Omental fat pad (tissue), 4 donors: ENCODE results near the gene CYTL1. TPM values are rescaled to one million over a fixed set of nuclear protein-coding genes. Genes with fewer than 3 reads are reported as not detected.

Source experiments
- ATAC-seq: fragments of 150-250 bp; one replicate; pipeline ENCODE4 v1.9.1; 2016; ENCODE audit warnings: mild to moderate bottlenecking, moderate library complexity; ENCODE audit not compliant: low FRiP score
- DNase-seq: peaks from one replicate; pipeline ENCODE4 v3.0.0-alpha.2; 2019; ENCODE audit warnings: low spot score
- total RNA-seq, 4 donors: library from RNA; depleted of rRNA; stranded (reverse); fragments of >200 nt; gene quantifications; one replicate each; pipeline ENCODE4 v1.1.0, GENCODE V29; 2016
- TF ChIP-seq, protein P1 (sequence below), 3 donors: fragments of 450-650 bp; IDR thresholded peaks; one replicate each; pipeline ENCODE4 v1.5.1; 2016 to 2017; ENCODE audit warnings: antibody characterized with exemption in 3 of 3, mild to moderate bottlenecking in 3 of 3, moderate library complexity in 2 of 3

The CYTL1 gene
- total RNA-seq, 4 donors from 2014 or later, result 0.46 to 1.1 (median 1.1) TPM; not detected in 1

DNA sequence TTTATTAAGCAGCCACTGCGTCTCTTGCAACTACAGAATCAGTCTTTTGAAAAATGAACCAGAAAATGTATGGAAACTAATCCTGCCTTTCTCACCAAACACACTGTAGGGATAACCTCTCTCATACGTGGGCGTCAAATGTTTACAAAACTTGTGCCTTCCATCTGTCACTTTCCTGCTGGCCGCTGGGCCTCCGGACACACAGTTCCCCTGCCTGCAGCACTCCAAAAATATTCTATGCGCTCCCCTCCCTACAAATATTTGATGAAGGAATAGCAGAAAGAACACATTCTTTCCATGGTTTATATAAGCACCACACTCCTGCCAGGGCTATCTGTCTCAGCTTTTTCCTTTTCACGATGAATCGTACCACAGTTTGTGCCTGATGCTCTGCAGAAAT, 14.9 kb upstream of the CYTL1 start:
- ATAC-seq (no peak), DNase-seq (no peak)
- TF ChIP-seq, protein P1, sequence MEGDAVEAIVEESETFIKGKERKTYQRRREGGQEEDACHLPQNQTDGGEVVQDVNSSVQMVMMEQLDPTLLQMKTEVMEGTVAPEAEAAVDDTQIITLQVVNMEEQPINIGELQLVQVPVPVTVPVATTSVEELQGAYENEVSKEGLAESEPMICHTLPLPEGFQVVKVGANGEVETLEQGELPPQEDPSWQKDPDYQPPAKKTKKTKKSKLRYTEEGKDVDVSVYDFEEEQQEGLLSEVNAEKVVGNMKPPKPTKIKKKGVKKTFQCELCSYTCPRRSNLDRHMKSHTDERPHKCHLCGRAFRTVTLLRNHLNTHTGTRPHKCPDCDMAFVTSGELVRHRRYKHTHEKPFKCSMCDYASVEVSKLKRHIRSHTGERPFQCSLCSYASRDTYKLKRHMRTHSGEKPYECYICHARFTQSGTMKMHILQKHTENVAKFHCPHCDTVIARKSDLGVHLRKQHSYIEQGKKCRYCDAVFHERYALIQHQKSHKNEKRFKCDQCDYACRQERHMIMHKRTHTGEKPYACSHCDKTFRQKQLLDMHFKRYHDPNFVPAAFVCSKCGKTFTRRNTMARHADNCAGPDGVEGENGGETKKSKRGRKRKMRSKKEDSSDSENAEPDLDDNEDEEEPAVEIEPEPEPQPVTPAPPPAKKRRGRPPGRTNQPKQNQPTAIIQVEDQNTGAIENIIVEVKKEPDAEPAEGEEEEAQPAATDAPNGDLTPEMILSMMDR (IDR thresholded peaks at IDR 0.05), result no peak

DNA sequence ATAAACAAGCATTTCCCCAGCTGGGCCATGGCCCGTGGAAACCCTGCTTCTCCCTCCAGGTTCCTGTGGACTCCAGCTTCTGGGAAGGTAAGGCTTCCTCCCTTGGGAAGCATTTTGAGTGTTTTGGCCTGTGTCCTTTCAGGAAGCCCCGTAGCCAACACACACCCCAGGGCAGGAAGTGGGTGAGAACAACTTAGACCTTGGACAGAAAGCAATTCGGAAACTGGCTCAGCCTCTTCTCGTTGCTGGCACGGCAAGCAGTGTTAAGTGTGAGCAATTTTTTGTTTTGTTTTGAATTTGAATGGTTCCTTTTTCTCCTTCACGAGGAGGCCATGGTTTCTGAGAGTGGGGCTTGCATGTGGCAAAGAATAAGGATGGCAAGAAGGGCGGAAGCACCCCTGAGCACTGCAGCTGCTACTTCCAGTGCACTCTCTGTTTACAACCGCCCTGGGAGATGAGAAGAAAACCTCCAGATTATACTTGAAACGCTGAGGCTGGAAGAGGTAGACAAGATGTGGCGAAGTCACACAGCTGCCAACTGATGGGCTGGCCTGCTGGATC, 14.1 kb upstream of the CYTL1 start:
- TF ChIP-seq, protein P1 (IDR thresholded peaks at IDR 0.05), result no peak
- DNase-seq, result no peak

DNA sequence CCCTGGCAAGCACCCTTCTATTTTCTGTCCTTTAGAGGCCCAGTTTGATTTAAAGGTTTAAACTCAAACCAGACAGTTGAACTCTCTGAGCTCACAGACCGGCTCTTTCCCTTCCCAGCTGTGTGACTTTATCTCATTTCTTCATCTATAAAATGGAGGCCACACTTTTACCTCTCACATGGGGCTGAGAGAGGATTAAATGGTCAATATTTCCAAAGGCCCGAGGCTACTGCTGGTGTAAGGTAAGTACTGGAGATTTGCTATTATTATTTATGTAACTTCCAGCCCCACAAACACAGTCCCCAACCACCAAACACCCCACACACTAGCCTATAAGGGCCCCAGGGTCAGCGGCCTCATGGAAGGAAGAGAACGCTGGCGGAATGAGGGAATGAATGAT, 13.6 kb upstream of the CYTL1 start:
- TF ChIP-seq, protein P1 (IDR thresholded peaks at IDR 0.05), result no peak
- ATAC-seq (no peak), DNase-seq (no peak)

More for the DNA sequence above, 14.1 kb upstream of the CYTL1 start:
- no peak for ATAC-seq

DNA sequence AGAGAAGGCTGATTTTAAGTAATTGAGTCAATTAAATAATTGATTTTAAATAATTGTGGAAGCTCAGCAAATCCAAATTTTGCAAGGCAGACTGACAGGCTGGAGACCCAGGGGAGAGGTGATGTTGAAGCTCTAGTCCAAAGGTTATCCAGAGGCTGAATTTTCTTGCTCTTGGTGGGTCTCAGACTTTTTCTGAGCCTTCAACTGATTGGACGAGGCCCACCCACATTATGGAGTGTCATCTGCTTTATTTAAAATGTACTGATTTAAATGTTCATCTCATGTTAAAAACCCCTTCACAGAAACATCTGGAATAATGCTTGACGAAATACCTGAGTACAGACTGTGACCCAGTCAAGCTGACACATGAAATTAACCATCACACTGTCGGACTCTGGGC, 11.7 kb upstream of the CYTL1 start:
- TF ChIP-seq, protein P1 (IDR thresholded peaks at IDR 0.05), result no peak
- DNase-seq (no peak), ATAC-seq (no peak)

DNA sequence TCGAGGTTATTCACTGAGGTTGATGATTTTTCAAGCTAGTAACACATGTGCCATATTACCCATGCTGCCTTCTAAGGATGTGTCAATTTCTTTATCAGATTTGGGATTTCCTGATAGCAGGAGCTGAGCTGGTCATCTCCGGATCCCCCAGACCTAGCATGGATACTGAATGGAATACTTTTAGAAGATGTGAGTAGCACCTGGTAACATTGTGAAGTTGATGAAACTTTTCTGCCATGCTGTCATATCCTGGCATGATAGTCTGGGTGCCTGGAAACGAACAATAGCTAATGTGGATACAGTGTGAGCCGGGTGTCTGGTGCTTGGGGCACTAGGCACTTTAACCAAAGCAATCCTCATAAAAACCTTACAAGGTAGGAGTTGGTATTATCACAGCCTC, 11.0 kb upstream of the CYTL1 start:
- ATAC-seq (no peak), DNase-seq (no peak)
- TF ChIP-seq, protein P1 (IDR thresholded peaks at IDR 0.05), result no peak

DNA sequence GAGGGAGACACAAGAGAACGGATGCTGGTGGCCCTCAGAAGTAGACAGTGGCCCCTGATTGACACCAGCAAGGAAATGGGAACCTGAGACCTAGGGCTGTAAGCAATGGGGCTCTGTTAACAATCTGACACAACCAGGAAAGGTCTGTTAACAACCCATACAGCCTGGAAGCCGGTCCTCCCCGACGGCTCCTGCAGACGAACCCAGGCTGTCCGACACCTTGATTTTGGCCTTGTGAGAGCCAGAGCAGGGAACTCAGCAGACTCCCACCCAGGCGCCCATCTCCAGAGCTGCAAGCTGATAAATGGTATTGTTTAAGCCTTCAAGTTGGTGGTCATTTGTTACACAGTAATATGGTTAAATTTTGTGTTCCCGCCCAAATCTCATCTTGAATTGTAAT, 10.2 kb upstream of the CYTL1 start:
- TF ChIP-seq, protein P1 (IDR thresholded peaks at IDR 0.05), result no peak
- ATAC-seq, result no peak
- DNase-seq, result no peak

DNA sequence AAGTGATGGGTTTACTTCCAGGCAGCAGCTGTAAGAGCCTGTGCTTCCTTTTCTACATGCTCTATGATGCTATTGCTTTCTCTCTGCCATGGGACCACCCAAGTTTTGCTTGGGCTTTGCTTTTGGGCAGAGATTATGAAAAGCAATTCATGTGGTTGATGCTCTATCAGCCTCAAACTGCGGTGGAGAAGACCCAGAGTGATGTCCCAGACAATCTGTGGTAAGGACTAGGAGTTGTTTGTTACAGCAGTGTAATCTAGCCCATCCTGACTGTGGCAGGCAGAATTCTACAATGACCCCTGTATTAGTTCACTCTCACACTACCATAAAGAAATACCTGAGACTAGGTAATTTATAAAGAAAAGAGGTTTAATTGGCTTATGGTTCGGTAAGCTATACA, 9.2 kb upstream of the CYTL1 start:
- TF ChIP-seq, protein P1 (IDR thresholded peaks at IDR 0.05), result no peak
- no peak for DNase-seq
- no peak for ATAC-seq
